DOHH2 (cell line): ENCODE results near the gene HOXA9.

Experiments used
- H3F3A ChIP-seq: fragments of 200-600 bp; sonication (generic), shearing (Covaris generic); 2 replicates; pipeline ENCODE4 v1.6.0; 2016; ENCODE audit warnings: antibody characterized with exemption, mild to moderate bottlenecking; ENCODE audit not compliant: control insufficient read depth, insufficient read depth
- H3K27ac ChIP-seq: fragments of 200-600 bp; sonication (generic); 2 replicates; pipeline ENCODE4 v1.5.1; 2014; ENCODE audit warnings: low read depth, mild to moderate bottlenecking, low read length, moderate library complexity
- H3K27me3 ChIP-seq: fragments of 200-600 bp; sonication (generic); 2 replicates; pipeline ENCODE4 v1.6.1; 2014; ENCODE audit warnings: mild to moderate bottlenecking, low read length, mixed read lengths; ENCODE audit not compliant: control insufficient read depth
- H3K36me3 ChIP-seq: fragments of 200-600 bp; sonication (generic); 2 replicates; pipeline ENCODE4 v1.6.1; 2014; ENCODE audit warnings: mild to moderate bottlenecking, low read length, moderate library complexity, mixed read lengths; ENCODE audit not compliant: control insufficient read depth
- H3K4me1 ChIP-seq: fragments of 200-600 bp; sonication (generic); 2 replicates; pipeline ENCODE4 v1.6.1; 2014; ENCODE audit warnings: mild to moderate bottlenecking, low read length, mixed read lengths; ENCODE audit not compliant: control insufficient read depth
- H3K4me2 ChIP-seq: fragments of 200-600 bp; sonication (generic); 2 replicates; pipeline ENCODE4 v1.6.0; 2014; ENCODE audit warnings: mild to moderate bottlenecking, low read length, moderate library complexity
- H3K4me3 ChIP-seq: fragments of 200-600 bp; sonication (generic); 2 replicates; pipeline ENCODE4 v1.5.1; 2014; ENCODE audit warnings: mild to moderate bottlenecking, low read length, mixed read lengths
- H3K79me2 ChIP-seq: fragments of 200-600 bp; sonication (generic); 2 replicates; pipeline ENCODE4 v1.6.1; 2014; ENCODE audit warnings: mild to moderate bottlenecking, low read length, mixed read lengths; ENCODE audit not compliant: control insufficient read depth
- H3K9me2 ChIP-seq: fragments of 200-600 bp; sonication (generic); replicated peaks from 2 replicates; pipeline ENCODE4 v1.6.1; 2014; ENCODE audit warnings: mild to moderate bottlenecking, low read length, mixed read lengths; ENCODE audit not compliant: control insufficient read depth
- H3K9me3 ChIP-seq: fragments of 200-600 bp; sonication (generic); 2 replicates; pipeline ENCODE4 v1.6.1; 2014; ENCODE audit warnings: antibody characterized with exemption, low read length, mixed read lengths; ENCODE audit not compliant: control insufficient read depth, insufficient read depth
- H4K20me1 ChIP-seq: fragments of 200-600 bp; sonication (generic); 2 replicates; pipeline ENCODE4 v1.6.0; 2014; ENCODE audit warnings: low read depth, mild to moderate bottlenecking, antibody characterized with exemption, low read length, moderate library complexity; ENCODE audit not compliant: control insufficient read depth, insufficient read depth
- EZH2phosphoT487 ChIP-seq: fragments of 200-600 bp; sonication (generic); IDR thresholded peaks from 2 replicates; pipeline ENCODE4 v1.6.1; 2017; ENCODE audit warnings: borderline replicate concordance, mild to moderate bottlenecking, antibody characterized with exemption, low read length, moderate library complexity, mixed read lengths
- TF ChIP-seq, protein P1 (sequence below): fragments of 200-600 bp; sonication (generic); IDR thresholded peaks from one replicate; pipeline ENCODE4 v1.5.1; 2014; ENCODE audit warnings: antibody characterized with exemption, mild to moderate bottlenecking, low read depth, low read length; ENCODE audit not compliant: poor library complexity, severe bottlenecking

HOXA9 gene

DNA sequence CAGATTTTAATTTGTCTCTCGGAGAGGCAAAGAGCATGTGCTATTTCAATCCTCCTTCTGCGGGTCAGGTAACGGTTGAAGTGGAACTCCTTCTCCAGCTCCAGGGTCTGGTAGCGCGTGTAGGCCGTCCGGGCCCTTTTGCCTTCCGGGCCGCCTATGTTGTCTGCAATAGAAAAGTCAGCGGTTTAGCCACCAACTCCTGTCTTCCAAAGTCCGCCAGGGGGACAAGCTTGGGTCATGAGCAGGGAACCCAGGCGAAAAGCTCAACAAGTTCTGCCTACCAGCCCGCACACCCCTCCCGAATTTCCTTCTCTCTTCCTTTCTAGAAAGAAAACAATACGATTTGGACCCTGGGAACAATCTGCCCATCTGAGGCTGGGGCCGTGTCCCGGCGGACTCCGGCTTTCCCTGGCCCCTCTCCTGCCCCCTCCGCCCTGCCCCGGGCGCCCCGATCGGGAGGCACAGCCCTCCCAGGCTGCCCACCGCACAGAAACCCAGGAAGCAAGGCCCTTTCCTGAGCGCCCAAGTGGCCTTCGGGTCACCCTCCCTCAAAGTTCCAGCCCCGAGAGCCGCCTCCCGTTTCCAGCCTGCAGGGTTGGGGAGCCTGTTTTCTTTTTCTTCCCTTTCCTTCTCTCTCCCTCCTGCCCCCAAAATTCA, 23.3 kb downstream of the HOXA9 start:
- no peaks in the 10 kb centered on the region for H3K36me3 ChIP-seq
- H3F3A ChIP-seq: no peaks in the 10 kb centered on the region
- H3K27me3 ChIP-seq: peaks cover 38% of the 10 kb centered on the region
- no peaks in the 10 kb centered on the region for H4K20me1 ChIP-seq
- no peaks in the 10 kb centered on the region for H3K9me3 ChIP-seq
- 0 out of 2 replicates have a peak, but pooled peaks cover 5% of the 10 kb centered on the region for H3K4me1 ChIP-seq
- H3K4me2 ChIP-seq: peak overlapping the region; percentile 75
- TF ChIP-seq EZH2phosphoT487: no peak
- TF ChIP-seq, protein P1, sequence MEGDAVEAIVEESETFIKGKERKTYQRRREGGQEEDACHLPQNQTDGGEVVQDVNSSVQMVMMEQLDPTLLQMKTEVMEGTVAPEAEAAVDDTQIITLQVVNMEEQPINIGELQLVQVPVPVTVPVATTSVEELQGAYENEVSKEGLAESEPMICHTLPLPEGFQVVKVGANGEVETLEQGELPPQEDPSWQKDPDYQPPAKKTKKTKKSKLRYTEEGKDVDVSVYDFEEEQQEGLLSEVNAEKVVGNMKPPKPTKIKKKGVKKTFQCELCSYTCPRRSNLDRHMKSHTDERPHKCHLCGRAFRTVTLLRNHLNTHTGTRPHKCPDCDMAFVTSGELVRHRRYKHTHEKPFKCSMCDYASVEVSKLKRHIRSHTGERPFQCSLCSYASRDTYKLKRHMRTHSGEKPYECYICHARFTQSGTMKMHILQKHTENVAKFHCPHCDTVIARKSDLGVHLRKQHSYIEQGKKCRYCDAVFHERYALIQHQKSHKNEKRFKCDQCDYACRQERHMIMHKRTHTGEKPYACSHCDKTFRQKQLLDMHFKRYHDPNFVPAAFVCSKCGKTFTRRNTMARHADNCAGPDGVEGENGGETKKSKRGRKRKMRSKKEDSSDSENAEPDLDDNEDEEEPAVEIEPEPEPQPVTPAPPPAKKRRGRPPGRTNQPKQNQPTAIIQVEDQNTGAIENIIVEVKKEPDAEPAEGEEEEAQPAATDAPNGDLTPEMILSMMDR: no peak
- no peaks in the 10 kb centered on the region for H3K9me2 ChIP-seq
- H3K27ac ChIP-seq: no peak overlapping the region
- no peaks in the 10 kb centered on the region for H3K79me2 ChIP-seq
- peak overlapping the region; percentile 70 for H3K4me3 ChIP-seq

DNA sequence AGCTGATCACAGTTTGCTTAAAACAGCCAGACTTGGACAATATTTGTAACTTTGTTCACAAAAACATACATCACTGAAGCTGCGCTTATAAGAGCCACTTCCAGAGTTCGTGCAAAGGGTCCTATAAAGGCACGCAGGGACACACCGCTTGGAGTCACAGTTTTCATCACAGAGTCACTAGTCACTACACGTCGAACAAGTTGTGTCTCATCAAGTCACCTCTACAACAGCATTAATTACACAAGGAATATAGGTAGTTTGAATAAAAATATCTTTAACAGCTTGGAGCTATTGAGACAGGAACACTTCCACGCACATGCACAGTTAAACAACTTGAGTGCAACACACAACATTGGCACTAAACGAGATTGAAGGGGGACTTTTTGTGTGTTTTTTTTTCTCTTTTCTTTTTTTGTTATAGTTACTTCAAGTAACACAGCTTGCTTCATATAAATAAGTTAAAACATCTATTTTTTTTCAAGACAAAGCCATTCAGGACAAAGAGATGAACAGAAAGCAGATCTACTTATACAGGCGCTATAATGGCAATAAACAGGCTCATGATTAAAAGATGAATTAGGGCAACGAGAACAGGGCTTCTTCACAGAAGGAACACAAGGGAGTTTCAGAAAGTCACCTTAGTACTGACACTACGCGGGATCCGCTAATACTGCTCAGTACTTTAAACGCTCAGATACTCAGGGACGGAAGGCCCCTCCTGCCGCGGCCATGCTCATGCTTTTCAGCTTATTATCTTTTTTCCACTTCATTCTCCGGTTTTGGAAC, 24.0 kb downstream of the HOXA9 start:
- H3K27ac ChIP-seq: no peak overlapping the region
- no peaks in the 10 kb centered on the region for H3K9me3 ChIP-seq
- H3K4me2 ChIP-seq: no peak overlapping the region
- no peaks in the 10 kb centered on the region for H3K36me3 ChIP-seq
- no peaks in the 10 kb centered on the region for H4K20me1 ChIP-seq
- peaks cover 38% of the 10 kb centered on the region for H3K27me3 ChIP-seq
- H3K79me2 ChIP-seq: no peaks in the 10 kb centered on the region
- H3K4me3 ChIP-seq: no peak overlapping the region
- no peaks in the 10 kb centered on the region for H3F3A ChIP-seq
- no peaks in the 10 kb centered on the region for H3K9me2 ChIP-seq
- H3K4me1 ChIP-seq: 0 out of 2 replicates have a peak, but pooled peaks cover 5% of the 10 kb centered on the region
- TF ChIP-seq EZH2phosphoT487: no peak
- TF ChIP-seq, protein P1: no peak

DNA sequence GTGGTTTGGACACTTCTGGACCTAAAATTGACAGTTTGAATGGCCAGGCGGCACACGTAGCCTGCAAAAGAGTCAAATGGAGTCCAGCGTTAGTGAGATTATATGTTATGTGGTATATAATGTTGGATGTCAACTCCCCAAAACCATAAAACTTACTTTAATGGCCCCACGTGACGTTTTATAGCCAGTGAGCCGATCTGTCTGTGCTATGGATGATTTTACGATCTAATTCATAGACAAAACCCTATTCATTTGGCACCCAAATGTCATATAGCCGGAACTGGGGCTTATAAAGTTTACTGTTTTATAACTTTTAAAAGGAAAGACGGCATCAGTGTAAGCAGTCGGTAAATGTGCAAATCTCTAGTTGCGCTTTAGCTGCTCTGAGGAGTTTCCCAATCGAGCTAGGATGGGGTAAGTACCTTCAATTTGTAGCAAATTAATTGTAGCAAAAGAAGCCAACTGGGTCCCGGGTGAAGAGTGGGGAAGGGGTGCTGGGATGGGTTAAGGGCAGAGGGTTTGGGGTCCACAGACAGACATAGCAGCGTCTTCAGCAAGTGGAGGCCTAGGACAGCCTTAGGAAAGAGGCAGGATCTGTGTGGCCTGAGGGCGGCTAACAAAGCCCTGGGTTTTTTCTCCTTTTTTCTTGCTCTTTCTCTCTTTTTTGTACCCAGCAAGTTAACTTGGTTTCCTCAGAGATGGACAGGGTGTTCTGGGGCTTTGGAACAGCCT, 25.0 kb downstream of the HOXA9 start:
- no peaks in the 10 kb centered on the region for H3K36me3 ChIP-seq
- no peak for TF ChIP-seq EZH2phosphoT487
- H3K4me1 ChIP-seq: 0 out of 2 replicates have a peak, but pooled peaks cover 5% of the 10 kb centered on the region
- no peak overlapping the region for H3K27ac ChIP-seq
- H3F3A ChIP-seq: no peaks in the 10 kb centered on the region
- no peak overlapping the region for H3K4me2 ChIP-seq
- no peaks in the 10 kb centered on the region for H3K9me2 ChIP-seq
- no peaks in the 10 kb centered on the region for H3K79me2 ChIP-seq
- peaks cover 42% of the 10 kb centered on the region for H3K27me3 ChIP-seq
- H3K9me3 ChIP-seq: no peaks in the 10 kb centered on the region
- no peak overlapping the region for H3K4me3 ChIP-seq
- H4K20me1 ChIP-seq: no peaks in the 10 kb centered on the region
